GM12864 (cell line): ENCODE results near the gene STK38L.

Source experiments
- DNase-seq: peaks from one replicate; pipeline ENCODE4 v3.0.0-alpha.2; 2011; ENCODE audit warnings: low read depth
- H3K4me3 ChIP-seq: 2 replicates; pipeline ENCODE4 v1.5.1; 2011; ENCODE audit warnings: mild to moderate bottlenecking, low read depth, low read length, control low read depth
- CTCF ChIP-seq: IDR thresholded peaks from 2 replicates; pipeline ENCODE4 v1.5.1; 2011; ENCODE audit warnings: low read depth, mild to moderate bottlenecking, moderate library complexity, low read length, control low read depth, inconsistent platforms; ENCODE audit errors: missing control alignments

The STK38L gene

GRCh38 chr12:27297566-27297965, 53.5 kb downstream of the STK38L start:
- TF ChIP-seq CTCF = no peak
- DNase-seq = no peak
- no peak overlapping the region for H3K4me3 ChIP-seq

- DNase-seq = no peak
- TF ChIP-seq CTCF = no peak
- no peak overlapping the region for H3K4me3 ChIP-seq
Observed at GRCh38 chr12:27299102-27299501, 55.0 kb downstream of the STK38L start.

GRCh38 chr12:27300226-27300625, 56.1 kb downstream of the STK38L start:
- no peak for DNase-seq
- no peak overlapping the region for H3K4me3 ChIP-seq

GRCh38 chr12:27303139-27304111, 59.3 kb downstream of the STK38L start:
- H3K4me3 ChIP-seq = no peak overlapping the region
- no peak for DNase-seq
- no peak for TF ChIP-seq CTCF

More at GRCh38 chr12:27300226-27300625, 56.1 kb downstream of the STK38L start:
- no peak for TF ChIP-seq CTCF

GRCh38 chr12:27304856-27305255, 60.8 kb downstream of the STK38L start:
- no peak overlapping the region for H3K4me3 ChIP-seq
- TF ChIP-seq CTCF = no peak
- DNase-seq = no peak

GRCh38 chr12:27305673-27306456, 61.8 kb downstream of the STK38L start:
- peak; percentile 20 for TF ChIP-seq CTCF
- DNase-seq = no peak
- no peak overlapping the region for H3K4me3 ChIP-seq
